Left ventricle myocardium superior (tissue), 1 donor: Measurements from ENCODE around the gene PEX16. TPM values are rescaled to one million over a fixed set of nuclear protein-coding genes. Genes with fewer than 3 reads are reported as not detected.
A peak's percentile ranks its signal among the peaks of the same experiment; 100 is the strongest.
"Not testable (repeated sequence)": the region's sequence is repeated elsewhere in the genome, so short reads cannot be mapped to it uniquely, and the experiment has no call there.

Source experiments
- ATAC-seq: fragments of 200-7000 bp; cut with Tn5 transposase; one replicate; pipeline ENCODE4 v1.9.1; 2020; ENCODE audit warnings: mild to moderate bottlenecking, moderate library complexity
- DNase-seq: peaks from one replicate; pipeline ENCODE4 v3.0.0-alpha.2; 2020
- intact Hi-C: fragments of 100-400 bp; cut with micrococcal nuclease; formaldehyde crosslinking; loops from one replicate; pipeline ENCODE4 v1.11.0; 2022
- total RNA-seq: library from RNA; stranded (reverse); fragmentation: NEBNext Ultra II Directional; extraction: Animal tissue kit (Norgen Biotek cat#: 25700); gene quantifications from one replicate; pipeline ENCODE4 v1.2.1, GENCODE V29; 2021
- donor health status: DM: no; HTN: yes; CAD: no; lungs with severe emphysema.

Gene PEX16
- total RNA-seq, 1 donor from 2014 or later: 8.6 TPM

DNA sequence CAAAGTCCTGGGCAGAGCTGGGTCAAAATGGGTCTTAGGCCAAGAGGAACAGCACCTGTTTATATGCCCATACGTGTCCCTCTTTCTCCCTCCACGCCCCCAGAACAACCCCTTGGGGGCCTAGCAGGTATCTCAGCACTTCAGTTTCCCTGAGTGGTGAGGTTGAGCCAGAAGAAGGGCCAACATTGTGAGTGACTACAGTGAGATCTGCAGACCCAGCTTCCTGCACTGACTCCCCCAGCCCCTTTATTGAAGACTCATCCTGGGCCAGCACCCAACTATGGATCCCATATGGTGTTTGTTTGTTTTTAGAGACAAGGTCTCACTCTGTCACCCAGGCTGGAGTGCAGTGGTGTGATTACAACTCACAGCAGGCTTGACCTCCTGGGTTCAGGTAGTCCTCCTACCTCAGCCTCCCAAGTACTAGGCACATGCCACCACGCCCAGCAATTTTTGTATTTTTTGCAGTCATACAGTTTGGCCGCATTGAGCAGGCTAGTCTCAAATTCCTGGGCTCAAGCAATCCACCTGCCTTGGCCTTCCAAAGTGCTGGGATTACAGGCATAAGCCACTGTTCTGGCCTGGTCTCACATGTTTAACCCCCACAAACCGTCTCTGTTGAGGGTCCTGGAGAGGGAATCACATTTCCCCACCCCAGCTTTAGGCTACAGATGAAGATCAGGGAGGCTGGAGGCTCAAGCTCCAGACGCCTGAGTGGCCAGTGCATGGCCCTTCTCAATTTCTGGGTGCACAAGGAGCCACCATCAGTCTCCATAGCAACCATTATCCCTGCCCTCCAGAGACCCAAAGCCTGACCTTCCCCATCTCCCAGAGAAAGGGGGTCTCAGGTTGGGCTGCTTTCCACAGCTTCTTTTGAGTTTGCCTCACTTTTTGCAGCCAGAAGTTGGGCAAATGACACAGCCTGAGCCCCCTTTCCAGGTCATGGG, 3.1 kb upstream of the PEX16 start:
- intact Hi-C loops: no loop called here
- ATAC-seq (no peak), DNase-seq (peak; percentile 7)

DNA sequence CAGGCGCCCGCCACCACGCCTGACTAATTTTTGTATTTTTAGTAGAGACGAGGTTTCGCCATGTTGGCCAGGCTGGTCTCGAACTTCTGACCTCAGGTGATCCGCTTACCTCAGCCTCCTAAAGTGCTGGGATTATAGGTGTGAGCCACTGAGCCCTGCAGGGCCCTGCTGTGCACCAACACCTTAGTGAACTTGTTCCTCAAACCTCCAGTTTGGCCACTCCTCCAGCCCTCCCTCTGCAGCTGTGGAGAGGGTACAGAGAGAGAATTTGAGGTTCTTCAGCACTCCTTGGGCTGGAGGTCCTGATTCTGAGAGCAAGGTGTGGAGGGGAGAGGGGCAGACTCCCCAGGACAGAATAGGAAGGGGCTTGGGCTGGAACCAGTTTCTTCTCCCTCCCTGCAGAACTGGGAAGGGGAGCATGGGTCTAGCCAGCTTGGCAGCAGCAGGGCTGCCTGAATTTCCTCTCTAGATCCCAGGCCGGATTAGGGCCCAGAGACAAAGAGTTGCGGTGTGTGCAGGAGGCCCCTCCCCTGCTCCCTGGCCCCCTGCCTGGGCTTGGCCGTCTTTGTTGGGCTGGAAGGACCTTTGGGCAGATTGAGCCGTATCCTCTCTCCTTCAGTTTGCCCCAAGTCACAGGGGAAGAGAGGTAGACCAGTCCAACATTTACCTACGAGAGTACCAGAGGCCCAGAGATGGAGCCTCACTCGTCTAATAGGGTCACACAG, 2.3 kb upstream of the PEX16 start:
- intact Hi-C loops: no loop called here
- DNase-seq (peak; percentile 30), ATAC-seq (no peak)

DNA sequence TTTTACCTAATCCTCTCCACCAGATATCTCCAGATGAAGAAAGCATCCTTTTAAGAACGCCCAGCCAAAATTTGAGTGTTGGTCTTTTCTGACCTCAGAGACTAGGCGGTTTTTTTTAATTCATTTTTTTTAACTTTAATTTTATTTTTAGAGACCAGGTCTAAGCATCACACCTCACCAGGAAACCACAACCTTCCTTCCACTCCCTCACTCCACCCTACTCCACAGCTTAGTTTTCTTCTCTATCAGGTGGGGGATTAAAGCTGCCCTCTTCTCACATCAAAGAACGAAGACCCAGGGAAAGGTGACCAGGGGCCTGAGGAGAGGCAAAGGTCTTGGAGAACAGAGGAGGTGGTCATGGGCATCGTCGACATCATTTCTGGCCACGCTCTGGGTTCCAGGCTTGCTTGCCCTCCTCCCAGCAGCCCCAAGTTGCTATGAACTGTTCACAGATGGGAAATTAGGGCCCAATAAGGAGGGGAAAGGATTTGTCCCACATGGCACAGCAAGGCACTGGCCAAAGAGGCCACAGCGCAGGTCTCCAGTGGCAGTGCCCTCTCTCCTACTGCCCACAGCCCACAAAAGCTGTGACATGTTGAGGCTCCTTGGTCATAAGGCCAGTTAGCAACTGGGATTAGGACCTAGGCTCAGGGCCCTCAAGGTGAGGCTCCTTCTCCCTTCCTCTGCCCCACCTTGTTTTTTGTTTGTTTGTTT, 1.4 kb upstream of the PEX16 start:
- ATAC-seq: no peak
- peak; percentile 29 for DNase-seq
- intact Hi-C loops: no loop called here

DNA sequence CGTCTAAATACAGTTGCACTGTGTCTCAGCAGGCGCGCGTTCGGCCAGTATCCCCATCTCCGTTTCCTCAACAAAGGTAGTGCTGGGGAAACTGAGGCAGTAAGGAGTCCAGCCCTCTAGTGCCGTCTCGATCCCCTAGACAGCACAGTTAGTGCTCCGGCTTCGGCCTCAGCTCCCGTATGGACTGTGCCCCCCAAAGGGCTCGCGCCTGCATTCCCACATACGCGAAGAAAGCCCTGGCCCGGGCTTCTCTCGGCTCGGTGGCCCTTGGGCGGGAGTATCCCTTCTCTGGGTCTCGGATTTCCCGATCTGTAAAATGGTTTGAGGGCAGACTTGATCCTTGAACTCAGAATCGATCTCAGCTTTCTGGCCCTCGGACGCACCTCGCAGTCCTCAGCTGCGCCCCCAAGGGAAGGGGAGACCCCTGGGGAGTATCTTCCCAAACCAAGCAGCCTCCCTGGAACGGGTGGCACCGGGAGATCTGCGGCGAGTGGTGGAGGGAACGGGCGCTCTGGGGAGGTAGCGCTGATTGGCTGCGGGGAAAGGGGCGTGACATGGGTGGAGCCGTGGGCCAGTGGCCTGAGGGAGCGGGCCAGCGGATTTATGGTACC, 759 bp upstream of the PEX16 start:
- ATAC-seq (peak; percentile 88), DNase-seq (peak; percentile 88)
- intact Hi-C loops: no loop called here

GRCh38 chr11:45917286-45917622, 423 bp downstream of the PEX16 start:
- intact Hi-C loops: no loop called here
- peak; percentile 40 for DNase-seq
- no peak for ATAC-seq

- no peak for DNase-seq
- intact Hi-C loops: no loop called here
These were observed 2.2 kb downstream of the PEX16 start for GRCh38 chr11:45915446-45915845.

GRCh38 chr11:45913942-45914635, 3.6 kb downstream of the PEX16 start:
- intact Hi-C loops: no loop called here
- ATAC-seq: no peak
- DNase-seq: no peak

More at GRCh38 chr11:45915446-45915845, 2.2 kb downstream of the PEX16 start:
- ATAC-seq: no peak

GRCh38 chr11:45913514-45913913, 4.2 kb downstream of the PEX16 start:
- ATAC-seq (no peak), DNase-seq (no peak)
- intact Hi-C loops: no loop called here

DNA sequence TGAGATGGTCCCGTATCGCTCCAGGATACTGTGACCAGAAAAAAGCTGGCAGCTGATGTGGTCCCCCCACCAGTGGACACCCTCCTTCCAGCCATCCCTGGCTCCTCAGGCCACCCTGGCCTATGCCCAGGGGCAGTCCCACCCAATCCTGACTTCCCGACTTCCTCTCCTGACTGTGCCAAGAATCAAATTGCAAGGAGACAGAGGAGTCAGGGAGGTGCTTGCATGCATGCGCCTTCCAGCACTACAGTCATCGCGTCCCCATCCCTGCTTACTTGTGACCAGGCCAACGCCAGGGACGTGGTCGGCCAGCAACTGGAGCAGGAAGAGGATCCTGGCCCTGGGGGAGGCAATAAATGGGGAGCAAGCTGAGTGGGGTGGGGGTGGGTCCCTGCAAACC, 7.1 kb downstream of the PEX16 start:
- ATAC-seq (no peak), DNase-seq (no peak)
- intact Hi-C loops: no loop called here

DNA sequence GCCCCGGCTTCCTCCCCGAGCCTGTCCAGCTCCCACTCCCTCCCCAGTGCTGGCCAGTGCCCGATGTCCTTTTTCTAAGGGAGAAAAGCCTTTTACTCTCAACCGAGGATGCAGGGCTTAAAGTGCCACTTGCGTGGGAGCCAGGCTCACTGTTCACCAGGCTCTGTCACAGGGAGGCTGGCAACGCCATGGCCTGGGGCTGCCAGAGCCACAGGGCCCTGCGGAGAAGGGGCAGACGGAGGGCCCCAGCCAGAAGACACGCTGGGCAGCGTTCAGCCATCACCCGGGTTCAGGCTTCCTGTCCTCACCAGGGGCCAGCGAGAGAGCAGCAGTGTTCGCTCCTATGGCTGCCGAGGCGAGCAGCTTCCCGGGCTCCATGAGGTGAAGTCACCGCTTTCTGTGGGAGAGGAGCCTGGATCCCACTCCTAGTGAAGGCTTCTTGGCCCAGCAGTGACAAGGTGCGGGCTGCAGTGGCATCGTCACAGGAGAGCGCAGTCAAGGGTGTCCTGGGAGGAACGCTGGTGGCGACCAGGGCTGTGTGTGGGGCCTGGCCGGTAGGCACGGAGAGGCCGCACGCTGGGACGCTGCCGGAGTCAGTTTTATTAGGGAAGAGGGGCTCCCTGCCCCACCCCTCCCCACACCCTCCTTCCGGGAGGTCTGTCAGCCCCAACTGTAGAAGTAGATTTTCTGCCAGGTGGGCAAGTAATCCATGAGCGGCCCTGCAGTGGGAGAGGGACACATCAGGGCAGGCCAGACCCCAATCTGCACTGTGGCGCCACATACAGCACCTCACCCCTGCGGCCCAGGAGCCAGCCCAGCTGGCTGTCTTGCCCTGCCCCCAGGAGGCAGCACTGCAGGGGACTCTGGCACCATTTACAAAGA, 7.8 kb downstream of the PEX16 start:
- intact Hi-C loops: no loop called here
- DNase-seq (no peak), ATAC-seq (no peak)

GRCh38 chr11:45907911-45908370, 9.7 kb downstream of the PEX16 start:
- intact Hi-C loops: no loop called here
- peak; percentile 16 for ATAC-seq
- DNase-seq: no peak

DNA sequence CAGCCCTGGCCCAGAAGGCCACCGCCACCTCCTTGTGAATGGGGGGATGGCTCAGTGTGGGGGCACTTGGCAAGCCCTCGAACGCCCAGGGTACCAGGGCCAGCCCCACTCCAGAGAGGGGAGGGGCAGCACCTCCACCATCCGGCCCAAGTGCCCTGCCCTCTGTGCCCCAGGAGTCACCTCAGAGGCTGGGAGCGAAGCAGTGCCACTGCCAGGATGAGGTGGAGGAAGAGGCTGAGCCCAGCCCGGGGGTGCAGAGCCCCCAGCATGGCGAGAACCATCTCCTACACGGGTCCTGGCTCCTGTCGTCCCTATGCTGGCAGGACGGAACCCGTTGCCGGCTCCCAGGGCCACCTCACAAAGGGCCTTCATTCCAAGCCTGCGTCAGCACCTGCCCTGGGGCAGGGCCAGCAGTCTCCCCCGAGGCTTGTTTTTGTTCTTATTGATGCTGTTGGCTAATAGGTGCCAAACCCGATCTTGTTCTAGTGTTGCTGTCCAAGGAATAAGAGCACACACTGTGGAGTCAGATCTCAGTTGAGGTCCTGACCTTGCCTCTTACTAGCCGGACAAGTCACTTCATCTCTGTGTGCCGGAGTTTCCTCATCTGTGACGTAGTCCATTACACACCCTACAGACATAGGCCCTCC, 10.6 kb downstream of the PEX16 start, which contains the start of gene FREY1:
Gene FREY1 (minus strand): TSS at position 307 of the 647 bp plus-strand sequence. CDS start 26 bp downstream, at position 281.
- ATAC-seq (no peak), DNase-seq (no peak)
- intact Hi-C loops: no loop called here

- intact Hi-C loops: no loop called here
- ATAC-seq (no peak), DNase-seq (no peak)
These were observed 11.5 kb downstream of the PEX16 start for GRCh38 chr11:45906096-45906682.

GRCh38 chr11:45905576-45905975, 12.1 kb downstream of the PEX16 start:
- ATAC-seq, intact Hi-C loops, DNase-seq: not testable (repeated sequence)

DNA sequence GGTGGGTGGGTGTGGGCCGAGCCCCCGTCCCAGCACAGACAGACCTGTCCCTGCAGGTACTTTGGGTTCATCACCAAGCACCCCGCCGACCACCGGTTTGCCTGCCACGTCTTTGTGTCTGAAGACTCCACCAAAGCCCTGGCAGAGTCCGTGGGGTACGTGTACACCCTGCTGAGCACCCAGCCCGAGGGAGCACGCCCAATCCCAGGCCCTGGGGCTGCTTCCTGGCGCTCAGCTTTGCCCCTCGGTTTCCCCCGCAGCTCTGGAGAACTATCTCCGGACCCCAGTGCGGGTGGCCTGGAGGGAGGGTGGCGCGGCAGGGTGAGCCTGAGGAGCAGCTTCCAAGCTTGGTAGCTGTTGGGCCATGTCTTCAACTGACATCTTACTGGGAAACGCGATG, 12.6 kb downstream of the PEX16 start:
- DNase-seq: no peak
- no peak for ATAC-seq
- intact Hi-C loops: no loop called here

DNA sequence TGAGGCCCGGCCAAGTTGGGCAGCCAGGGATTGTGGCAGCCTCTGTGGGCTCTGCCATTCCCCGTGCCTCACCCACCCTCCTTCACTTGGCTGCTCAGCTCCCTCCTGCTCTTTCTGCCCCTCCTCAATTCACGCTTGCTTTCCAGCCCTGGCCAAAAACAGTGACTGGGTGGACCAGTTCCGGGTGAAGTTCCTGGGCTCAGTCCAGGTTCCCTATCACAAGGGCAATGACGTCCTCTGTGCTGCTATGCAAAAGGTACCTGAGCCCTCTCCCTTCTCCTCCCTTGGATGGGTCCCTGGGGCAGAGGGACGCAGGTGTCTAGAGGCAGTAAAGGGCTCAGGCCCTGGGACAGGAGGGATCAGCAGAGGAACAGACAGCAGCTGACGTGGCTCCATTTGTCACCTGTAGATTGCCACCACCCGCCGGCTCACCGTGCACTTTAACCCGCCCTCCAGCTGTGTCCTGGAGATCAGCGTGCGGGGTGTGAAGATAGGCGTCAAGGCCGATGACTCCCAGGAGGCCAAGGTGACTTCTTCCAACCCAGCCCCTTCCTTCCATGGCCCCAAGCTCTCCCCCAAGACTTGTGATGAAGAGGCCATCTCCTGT, 13.3 kb downstream of the PEX16 start:
- intact Hi-C loops: no loop called here
- no peak for ATAC-seq
- no peak for DNase-seq
